Dermis microvascular lymphatic vessel endothelial cell (primary cell): Measurements from ENCODE around the gene IER3. TPM values are rescaled to one million over a fixed set of nuclear protein-coding genes. Genes with fewer than 3 reads are reported as not detected.
A peak's percentile ranks its signal among the peaks of the same experiment; 100 is the strongest.

Experiments
- DNase-seq, 2 donors: peaks; one replicate each; pipeline versions ENCODE4 v3.0.0 to v3.0.0-alpha.2; 2010; ENCODE audit warnings: low read depth in 2 of 2
- total RNA-seq: library from RNA; depleted of rRNA; stranded (reverse); fragments of >200 nt; gene quantifications from 2 replicates; pipeline ENCODE4 v1.2.1, GENCODE V29; 2014

Gene IER3
- 46.3 and 86.1 TPM in 2 replicates for total RNA-seq

- DNase-seq, result peak; percentile 95 to 98
Observed at GRCh38 chr6:30744054-30744805, at the start of gene IER3. Gene IER3, minus strand, starts transcription at chr6:30744547. Its CDS starts 29 bp downstream, at chr6:30744518.

GRCh38 chr6:30793521-30794194, 49.3 kb upstream of the IER3 start:
- DNase-seq, result peak in 1 of 2 donors; percentile 90

- no peak for DNase-seq
Observed at GRCh38 chr6:30792786-30793185, 48.4 kb upstream of the IER3 start.

- DNase-seq, result no peak
Observed at GRCh38 chr6:30790724-30791383, 46.5 kb upstream of the IER3 start.

- DNase-seq, result no peak
Observed at GRCh38 chr6:30789606-30790005, 45.3 kb upstream of the IER3 start.

- DNase-seq, result no peak
Observed at GRCh38 chr6:30787954-30788353, 43.6 kb upstream of the IER3 start.

GRCh38 chr6:30782425-30783014, 38.2 kb upstream of the IER3 start:
- peak in 1 of 2 donors; percentile 43 for DNase-seq

- peak; percentile 94 for DNase-seq
Observed at GRCh38 chr6:30781743-30782424, 37.5 kb upstream of the IER3 start.

- no peak for DNase-seq
Observed at GRCh38 chr6:30781395-30781742, 37.0 kb upstream of the IER3 start.

GRCh38 chr6:30780642-30780920, 36.2 kb upstream of the IER3 start:
- DNase-seq, result no peak

- no peak for DNase-seq
Observed at GRCh38 chr6:30779850-30780641, 35.7 kb upstream of the IER3 start.

DNA sequence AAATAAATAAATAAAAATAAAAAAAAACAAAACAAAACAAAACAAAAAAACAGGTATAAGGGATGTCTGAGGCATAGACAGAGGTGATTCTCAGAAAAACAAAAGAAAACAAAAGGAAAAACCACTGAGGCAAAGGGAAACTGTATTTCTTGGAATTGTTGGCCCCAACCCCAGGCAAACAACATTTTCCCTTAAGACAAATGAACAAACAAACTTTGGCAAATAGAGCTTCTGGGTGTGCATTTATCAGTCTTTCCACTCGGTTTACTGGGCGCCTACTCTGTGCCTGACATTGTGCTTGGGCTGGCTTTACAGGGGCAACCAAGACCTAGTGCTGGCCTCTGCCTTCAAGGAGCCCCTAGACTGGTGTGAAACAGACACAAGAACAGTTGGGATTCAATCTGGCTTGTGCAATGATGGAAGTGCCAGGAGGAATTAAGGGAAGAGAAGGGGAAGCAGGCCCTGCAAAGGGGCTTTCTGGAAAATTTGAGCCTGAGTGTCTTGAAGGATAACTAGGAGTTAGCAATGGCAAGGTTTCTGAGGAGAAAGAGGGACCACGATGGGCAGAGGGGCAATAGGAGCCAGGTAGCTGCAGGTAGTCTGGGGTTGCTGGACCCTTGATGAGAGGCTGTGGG, 33.8 kb upstream of the IER3 start:
- DNase-seq, result no peak

DNA sequence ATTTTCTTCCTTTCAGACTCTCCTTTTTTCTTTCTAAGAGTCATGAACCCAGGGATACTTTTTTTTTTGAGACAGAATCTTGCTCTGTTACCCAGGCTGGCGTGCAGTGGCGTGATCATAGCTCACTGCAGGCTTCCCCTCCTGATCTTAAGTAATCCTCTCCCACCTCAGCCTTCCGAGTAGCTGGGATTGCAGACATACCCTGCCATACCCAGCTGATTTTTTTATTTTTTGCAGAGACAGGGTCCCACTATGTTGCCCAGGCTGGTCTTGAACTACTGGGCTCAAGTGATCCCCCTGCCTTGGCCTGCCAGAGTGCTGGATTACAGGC, 32.8 kb upstream of the IER3 start:
- DNase-seq, result no peak

GRCh38 chr6:30776390-30777154, 32.2 kb upstream of the IER3 start:
- DNase-seq, result no peak

GRCh38 chr6:30775104-30775503, 30.8 kb upstream of the IER3 start:
- no peak for DNase-seq

DNA sequence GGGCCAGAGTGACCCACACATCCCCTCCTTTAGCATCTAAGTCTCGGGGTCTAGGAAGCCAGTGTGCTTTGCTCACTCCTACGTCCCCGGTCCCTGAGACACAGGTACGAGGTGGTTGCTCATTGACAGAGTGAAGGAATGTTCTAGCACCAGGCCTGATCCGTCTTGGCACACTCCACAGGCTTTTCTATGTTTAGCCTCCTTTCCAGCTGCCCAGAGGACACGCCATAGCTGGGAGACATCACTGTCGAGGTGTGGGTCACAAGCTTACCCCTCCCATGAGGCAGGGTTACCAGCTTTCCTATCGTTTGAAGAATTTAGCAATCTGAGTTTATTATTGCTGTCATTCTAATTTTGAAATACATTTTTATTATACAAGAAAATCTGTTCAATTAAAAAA, 30.4 kb upstream of the IER3 start:
- DNase-seq, result no peak

DNA sequence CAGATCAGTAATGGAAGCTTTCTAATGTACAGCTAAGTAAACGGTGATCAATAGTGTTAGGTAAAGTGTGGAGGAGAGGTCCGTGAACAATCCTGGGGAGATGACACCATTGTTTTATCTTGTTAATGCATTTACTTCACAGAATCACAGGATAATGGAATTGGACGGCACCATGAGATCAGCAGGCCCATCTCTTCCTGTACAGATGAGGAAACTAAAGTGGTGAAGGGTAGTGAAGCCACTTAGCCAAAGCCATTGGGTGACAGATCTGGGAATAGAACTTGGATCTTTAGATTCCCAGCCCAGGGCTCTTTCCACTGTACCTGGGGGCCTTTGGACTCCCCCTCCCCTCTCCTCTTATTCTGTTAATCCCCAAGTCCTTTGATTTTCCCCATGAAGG, 26.2 kb upstream of the IER3 start:
- DNase-seq, result no peak

GRCh38 chr6:30769853-30770524, 25.6 kb upstream of the IER3 start:
- peak in 1 of 2 donors; percentile 50 for DNase-seq

- peak; percentile 82 to 96 for DNase-seq
Observed at GRCh38 chr6:30769088-30769852, 24.9 kb upstream of the IER3 start.
